Occipital lobe (tissue), 2 donors: ENCODE measurements around the gene FSTL5. TPM values are rescaled to one million over a fixed set of nuclear protein-coding genes. Genes with fewer than 3 reads are reported as not detected.

Source experiments
- DNase-seq: peaks from one replicate; lab custom pipeline; 2025; lab: John Stamatoyannopoulos, UW
- total RNA-seq: library from RNA; depleted of rRNA; stranded (reverse); fragments of >200 nt; gene quantifications from one replicate; pipeline ENCODE4 v1.2.3, GENCODE V29; 2014

The FSTL5 gene
- total RNA-seq, 1 donor from 2014 or later = 60.8 TPM

- DNase-seq = no peak
Measured at GRCh38 chr4:161937596-161937995, 226.2 kb downstream of the FSTL5 start.

- DNase-seq = no peak
Measured at GRCh38 chr4:161936625-161937550, 226.9 kb downstream of the FSTL5 start.

GRCh38 chr4:161931089-161931488 is 232.7 kb downstream of the FSTL5 start:
- no peak for DNase-seq

- no peak for DNase-seq
Measured at GRCh38 chr4:161929956-161930355, 233.8 kb downstream of the FSTL5 start.

- DNase-seq = no peak
Measured at GRCh38 chr4:161926033-161926828, 237.6 kb downstream of the FSTL5 start.

- no peak for DNase-seq
Measured at GRCh38 chr4:161920304-161921052, 243.3 kb downstream of the FSTL5 start.

GRCh38 chr4:161919442-161920220 is 244.2 kb downstream of the FSTL5 start:
- no peak for DNase-seq

GRCh38 chr4:161916035-161916434 is 247.8 kb downstream of the FSTL5 start:
- DNase-seq = no peak

- DNase-seq = no peak
Measured at GRCh38 chr4:161907590-161907955, 256.2 kb downstream of the FSTL5 start.

GRCh38 chr4:161906836-161907589 is 256.8 kb downstream of the FSTL5 start:
- DNase-seq = no peak

- no peak for DNase-seq
Measured at GRCh38 chr4:161900110-161900509, 263.7 kb downstream of the FSTL5 start.

GRCh38 chr4:161894493-161895167 is 269.2 kb downstream of the FSTL5 start:
- no peak for DNase-seq

GRCh38 chr4:161894014-161894413 is 269.8 kb downstream of the FSTL5 start:
- DNase-seq = no peak

GRCh38 chr4:161893566-161893965 is 270.2 kb downstream of the FSTL5 start:
- DNase-seq = no peak

GRCh38 chr4:161892951-161893350 is 270.8 kb downstream of the FSTL5 start:
- no peak for DNase-seq

- DNase-seq = no peak
Measured at GRCh38 chr4:161883157-161883556, 280.6 kb downstream of the FSTL5 start.

- no peak for DNase-seq
Measured at GRCh38 chr4:161881370-161881769, 282.4 kb downstream of the FSTL5 start.

GRCh38 chr4:161869511-161869910 is 294.3 kb downstream of the FSTL5 start:
- no peak for DNase-seq

GRCh38 chr4:161856711-161857326 is 307.0 kb downstream of the FSTL5 start:
- no peak for DNase-seq
